ENCODE measurements around the gene DDX27. TPM values are rescaled to one million over a fixed set of nuclear protein-coding genes. Genes with fewer than 3 reads are reported as not detected.

DDX27 gene
- total and polyA plus RNA-seq, 8 donors: 21.8 to 49.5 (median 46.0) TPM

DNA sequence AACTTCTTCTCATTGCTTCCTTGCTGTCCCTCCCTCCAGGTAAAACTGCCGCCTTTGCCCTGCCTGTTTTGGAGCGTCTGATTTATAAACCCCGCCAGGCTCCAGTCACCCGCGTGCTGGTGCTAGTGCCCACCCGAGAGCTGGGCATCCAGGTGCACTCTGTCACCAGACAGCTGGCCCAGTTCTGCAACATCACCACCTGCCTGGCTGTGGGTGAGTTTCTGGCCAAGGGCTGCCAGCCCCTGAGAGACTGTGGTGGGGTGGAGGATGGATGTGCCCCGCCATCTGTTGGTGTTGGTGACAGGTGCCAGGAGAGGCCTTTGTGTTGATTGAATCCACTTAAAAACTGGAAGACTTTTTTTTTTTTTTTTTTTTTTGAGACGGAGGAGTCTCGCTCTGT is 9.5 kb downstream of the DDX27 start:
- Histone ChIP-seq H3K9me3 (no peaks in the 10 kb centered on the region), H3K27ac (no peak overlapping the region), H3K4me1 (peaks cover 0 to 13% of the 10 kb centered on the region in 2 donors), H3K36me3 (peaks cover 0 to 100% of the 10 kb centered on the region in 2 donors), H3K4me3 (no peak overlapping the region), H3K27me3 (no peaks in the 10 kb centered on the region)
- intact Hi-C loops (cut with DNase I): no loop called here
- DNase-seq: no peak
- TF ChIP-seq, protein P1, sequence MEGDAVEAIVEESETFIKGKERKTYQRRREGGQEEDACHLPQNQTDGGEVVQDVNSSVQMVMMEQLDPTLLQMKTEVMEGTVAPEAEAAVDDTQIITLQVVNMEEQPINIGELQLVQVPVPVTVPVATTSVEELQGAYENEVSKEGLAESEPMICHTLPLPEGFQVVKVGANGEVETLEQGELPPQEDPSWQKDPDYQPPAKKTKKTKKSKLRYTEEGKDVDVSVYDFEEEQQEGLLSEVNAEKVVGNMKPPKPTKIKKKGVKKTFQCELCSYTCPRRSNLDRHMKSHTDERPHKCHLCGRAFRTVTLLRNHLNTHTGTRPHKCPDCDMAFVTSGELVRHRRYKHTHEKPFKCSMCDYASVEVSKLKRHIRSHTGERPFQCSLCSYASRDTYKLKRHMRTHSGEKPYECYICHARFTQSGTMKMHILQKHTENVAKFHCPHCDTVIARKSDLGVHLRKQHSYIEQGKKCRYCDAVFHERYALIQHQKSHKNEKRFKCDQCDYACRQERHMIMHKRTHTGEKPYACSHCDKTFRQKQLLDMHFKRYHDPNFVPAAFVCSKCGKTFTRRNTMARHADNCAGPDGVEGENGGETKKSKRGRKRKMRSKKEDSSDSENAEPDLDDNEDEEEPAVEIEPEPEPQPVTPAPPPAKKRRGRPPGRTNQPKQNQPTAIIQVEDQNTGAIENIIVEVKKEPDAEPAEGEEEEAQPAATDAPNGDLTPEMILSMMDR (IDR thresholded peaks at IDR 0.05): no peak
- no peak for ATAC-seq

DNA sequence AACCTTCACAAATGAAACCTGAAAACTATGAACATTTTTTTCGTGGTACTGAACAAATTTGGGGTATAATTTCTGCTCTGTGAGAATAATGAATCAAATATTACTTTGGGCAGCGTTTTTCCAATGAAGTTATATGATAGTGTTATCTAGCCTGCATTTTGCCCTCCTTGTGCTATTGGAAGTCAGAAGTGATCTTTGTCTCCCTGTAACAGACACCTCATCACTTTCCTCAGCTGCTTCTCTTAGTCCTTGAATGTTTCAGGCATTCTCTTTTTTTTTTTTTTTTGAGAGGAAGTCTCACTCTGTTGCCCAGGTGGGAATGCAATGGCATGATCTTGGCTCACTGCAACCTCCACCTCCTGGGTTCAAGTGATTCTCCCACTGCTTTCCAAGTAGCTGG is 10.2 kb downstream of the DDX27 start:
- no peaks in the 10 kb centered on the region for H3K27me3 ChIP-seq
- peaks cover 0 to 13% of the 10 kb centered on the region in 2 donors for H3K4me1 ChIP-seq
- H3K36me3 ChIP-seq: peaks cover 4 to 100% of the 10 kb centered on the region in 2 donors
- no peaks in the 10 kb centered on the region for H3K9me3 ChIP-seq
- DNase-seq (no peak), ATAC-seq (no peak)
- no peak overlapping the region for H3K4me3 ChIP-seq
- intact Hi-C loops (cut with DNase I): no loop called here
- TF ChIP-seq, protein P1 (IDR thresholded peaks at IDR 0.05): no peak
- no peak overlapping the region for H3K27ac ChIP-seq

DNA sequence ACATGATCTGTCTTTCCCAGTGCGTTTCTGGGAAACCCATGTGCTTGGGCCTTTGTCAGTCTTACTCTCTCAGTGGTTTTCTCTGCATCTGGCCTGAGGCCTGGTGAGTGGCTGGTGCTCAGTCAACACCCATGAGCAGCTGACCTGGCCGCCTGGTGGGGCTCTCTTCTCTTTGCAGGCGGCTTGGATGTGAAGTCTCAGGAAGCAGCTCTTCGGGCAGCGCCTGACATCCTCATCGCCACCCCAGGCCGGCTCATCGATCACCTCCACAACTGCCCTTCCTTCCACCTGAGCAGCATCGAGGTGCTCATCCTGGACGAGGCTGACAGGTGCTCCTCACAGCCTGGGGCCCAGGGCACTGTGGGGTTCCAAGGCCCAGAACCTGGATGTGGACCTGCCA is 10.8 kb downstream of the DDX27 start:
- Histone ChIP-seq H3K27ac (peak overlapping the region in 1 of 2 donors; percentile 57), H3K36me3 (peaks cover 4 to 100% of the 10 kb centered on the region in 2 donors), H3K4me3 (no peak overlapping the region), H3K9me3 (no peaks in the 10 kb centered on the region), H3K4me1 (peaks cover 0 to 13% of the 10 kb centered on the region in 2 donors), H3K27me3 (no peaks in the 10 kb centered on the region)
- intact Hi-C loops (cut with DNase I): no loop called here
- no peak for DNase-seq
- ATAC-seq: no peak
- TF ChIP-seq, protein P1 (IDR thresholded peaks at IDR 0.05): no peak

DNA sequence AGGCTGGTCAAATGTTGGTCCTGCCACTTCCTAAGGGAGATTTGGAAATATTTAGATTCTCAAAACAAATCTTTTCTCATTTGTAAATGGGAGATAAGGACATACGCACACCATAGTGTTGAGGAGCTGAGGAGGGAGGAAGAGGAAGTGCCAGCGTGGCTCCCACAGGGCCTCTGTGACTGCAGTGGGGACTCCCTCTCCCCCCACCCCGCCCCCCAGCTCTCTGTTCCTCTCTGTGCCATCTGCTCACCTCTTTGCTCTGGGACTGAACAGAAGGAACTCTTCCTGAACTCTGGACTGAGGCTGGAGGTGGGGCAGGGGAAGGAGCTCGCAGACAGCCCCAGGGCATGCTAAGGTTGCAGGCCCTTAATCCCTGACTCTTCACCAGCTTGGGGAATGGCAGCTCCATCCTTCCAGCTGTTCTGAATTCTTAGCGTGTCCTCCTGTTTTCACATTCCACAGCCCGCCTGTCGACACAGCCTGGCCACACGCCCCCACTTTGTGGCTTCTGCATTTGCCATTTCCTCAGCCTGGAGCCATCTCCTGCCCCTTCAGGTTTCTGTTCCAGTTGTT is 11.4 kb downstream of the DDX27 start:
- ATAC-seq (peak; percentile 79), DNase-seq (peak in 1 of 4 donors; percentile 52)
- Histone ChIP-seq H3K27me3 (no peaks in the 10 kb centered on the region), H3K9me3 (no peaks in the 10 kb centered on the region), H3K27ac (peak overlapping the region in 1 of 2 donors; percentile 57), H3K4me3 (no peak overlapping the region), H3K4me1 (peaks cover 0 to 13% of the 10 kb centered on the region in 2 donors), H3K36me3 (peaks cover 4 to 100% of the 10 kb centered on the region in 2 donors)
- intact Hi-C loops (cut with DNase I): no loop called here
- TF ChIP-seq, protein P1 (IDR thresholded peaks at IDR 0.05): no peak

DNA sequence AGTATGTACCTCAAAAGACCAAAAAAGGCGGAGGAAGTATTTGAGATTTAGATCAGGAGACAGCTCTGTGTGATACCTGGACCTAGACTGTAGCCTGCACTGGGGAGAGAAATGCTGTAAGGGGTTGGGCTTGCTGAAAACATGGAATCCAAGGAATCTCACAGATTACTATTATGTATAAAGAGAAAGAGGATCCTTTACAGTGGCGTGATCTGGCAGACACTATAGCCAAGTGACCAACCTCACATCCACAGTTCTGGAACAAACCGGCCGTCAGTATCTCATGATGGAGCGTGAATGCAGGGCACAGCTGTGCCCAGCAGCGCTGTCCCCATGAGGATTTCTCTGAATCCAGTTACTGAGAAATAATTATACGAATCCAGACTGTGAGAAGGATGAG is 12.3 kb downstream of the DDX27 start:
- ATAC-seq (no peak), DNase-seq (no peak)
- Histone ChIP-seq H3K36me3 (peaks cover 4 to 100% of the 10 kb centered on the region in 2 donors), H3K9me3 (no peaks in the 10 kb centered on the region), H3K4me3 (no peak overlapping the region), H3K27me3 (no peaks in the 10 kb centered on the region), H3K27ac (no peak overlapping the region), H3K4me1 (peaks cover 0 to 13% of the 10 kb centered on the region in 2 donors)
- intact Hi-C loops (cut with DNase I): no loop called here
- TF ChIP-seq, protein P1 (IDR thresholded peaks at IDR 0.05): no peak

All from left lung (tissue), 10 donors.